GM21619 (cell line): ENCODE measurements around the gene SETD1B.
A peak's percentile ranks its signal among the peaks of the same experiment; 100 is the strongest.
"Not testable (repeated sequence)": the region's sequence is repeated elsewhere in the genome, so short reads cannot be mapped to it uniquely, and the experiment has no call there.

ENCODE experiments used
- ATAC-seq: cut with Tn5 transposase; IDR thresholded peaks from one replicate; pipeline ENCODE4 v1.9.1; 2021; ENCODE audit not compliant: unreplicated experiment

The SETD1B gene

GRCh38 chr12:121803861-121804416, at the start of gene SETD1B:
TSS of gene SETD1B (plus strand) at chr12:121804009. CDS start at chr12:121804738, 729 bp downstream.
- no peak for ATAC-seq

GRCh38 chr12:121754836-121755235, 49.0 kb upstream of the SETD1B start:
- no peak for ATAC-seq

GRCh38 chr12:121755591-121755990, 48.2 kb upstream of the SETD1B start:
- ATAC-seq, result no peak

GRCh38 chr12:121758536-121758935, 45.3 kb upstream of the SETD1B start:
- not testable (repeated sequence) for ATAC-seq

- ATAC-seq, result no peak
These were observed 41.5 kb upstream of the SETD1B start for GRCh38 chr12:121762269-121762668.

GRCh38 chr12:121764808-121765207, 39.0 kb upstream of the SETD1B start:
- no peak for ATAC-seq

GRCh38 chr12:121765573-121765972, 38.2 kb upstream of the SETD1B start:
- no peak for ATAC-seq

GRCh38 chr12:121766290-121767039, 37.3 kb upstream of the SETD1B start:
- no peak for ATAC-seq

GRCh38 chr12:121767525-121768016, 36.2 kb upstream of the SETD1B start:
- ATAC-seq, result no peak

GRCh38 chr12:121769297-121769830, 34.4 kb upstream of the SETD1B start:
- ATAC-seq, result no peak

- no peak for ATAC-seq
These were observed 33.9 kb upstream of the SETD1B start for GRCh38 chr12:121769831-121770301.

GRCh38 chr12:121770388-121770787, 33.4 kb upstream of the SETD1B start:
- ATAC-seq, result no peak

GRCh38 chr12:121770813-121771625, 32.8 kb upstream of the SETD1B start:
- ATAC-seq, result no peak

GRCh38 chr12:121773011-121773777, 30.6 kb upstream of the SETD1B start:
- ATAC-seq, result peak; percentile 77

GRCh38 chr12:121774968-121775474, 28.8 kb upstream of the SETD1B start:
- ATAC-seq, result no peak

- no peak for ATAC-seq
These were observed 28.3 kb upstream of the SETD1B start for GRCh38 chr12:121775501-121775900.

- no peak for ATAC-seq
These were observed 27.4 kb upstream of the SETD1B start for GRCh38 chr12:121776190-121777098.

GRCh38 chr12:121778567-121779421, 25.0 kb upstream of the SETD1B start:
- ATAC-seq, result no peak
